Spleen (tissue), 7 donors: ENCODE results near the gene SPATS2.

Experiments used
- CTCF ChIP-seq, 11 experiments: fragments of 200-600 bp in 7 of 11; fragments of 450-650 bp in 4 of 11; sonication (generic) in 4 of 11; IDR thresholded peaks in 8 of 11; conservative IDR thresholded peaks in 3 of 11; 1 replicate in 7 of 11; 2 replicates in 4 of 11; pipeline versions ENCODE4 v1.4.0 to v1.8.0; 2016 to 2021; ENCODE audit warnings: antibody characterized with exemption in 11 of 11, inconsistent platforms in 4 of 11, mild to moderate bottlenecking in 1 of 11
- POLR2A ChIP-seq, 3 donors: fragments of 450-650 bp; IDR thresholded peaks; one replicate each; pipeline ENCODE4 v1.5.1; 2017; ENCODE audit warnings: antibody characterized with exemption in 3 of 3, mild to moderate bottlenecking in 1 of 3
- POLR2AphosphoS5 ChIP-seq, 3 donors: sonication (generic); formaldehyde crosslinking; IDR thresholded peaks; one replicate each; pipeline ENCODE4 v1.5.1; 2017; ENCODE audit warnings: antibody characterized with exemption in 3 of 3
- donor health status: DM: no; HTN: no; CAD: no; lungs with moderate emphysema.
- donor health status: DM: no; HTN: no; CAD: no.
- donor health status: DM: no; HTN: no; CAD: no.

- TF ChIP-seq CTCF (IDR thresholded peaks at IDR 0.05 in 8 of 11, conservative IDR thresholded peaks at IDR 0.05 in 3 of 11) (no peak), POLR2A (IDR thresholded peaks at IDR 0.05) (no peak), POLR2AphosphoS5 (IDR thresholded peaks at IDR 0.05) (no peak)
These were observed 43.7 kb upstream of the SPATS2 start for GRCh38 chr12:49323524-49324097.
